GM10248 (cell line): ENCODE results near the gene DHRS7.

Source experiments
- CTCF ChIA-PET: fragments of 300-600 bp; sonication (Branson Sonifier 250); formaldehyde crosslinking; extraction: SDS; loops from one replicate; lab custom pipeline; 2021; ENCODE audit warnings: antibody characterized with exemption; lab: Yijun Ruan, JAX
- POLR2A ChIA-PET: fragments of 350-650 bp; sonication (Branson Sonifier 250); formaldehyde crosslinking; extraction: SDS; loops from one replicate; lab custom pipeline; 2020; ENCODE audit warnings: antibody characterized with exemption; lab: Yijun Ruan, JAX
- DNase-seq: peaks from one replicate; pipeline ENCODE4 v3.0.0; 2012; ENCODE audit errors: extremely low spot score
- CTCF ChIP-seq: IDR thresholded peaks from 2 replicates; pipeline ENCODE4 v1.5.1; 2012; ENCODE audit warnings: mild to moderate bottlenecking, low read depth; ENCODE audit errors: extremely low read depth, missing control alignments, control extremely low read depth

The DHRS7 gene

GRCh38 chr14:60178820-60179219, 13.6 kb upstream of the DHRS7 start:
- ChIA-PET POLR2A (no interaction called here), CTCF (interaction anchor here (1.8 kb wide), 1 partner anchor 14 kb away, joined by 4 read pairs; the partner anchor contains the start of gene DHRS7)
- no peak for TF ChIP-seq CTCF
- DNase-seq = no peak

- ChIA-PET CTCF (interaction anchor here (1.8 kb wide), 1 partner anchor 13 kb away, joined by 4 read pairs; the partner anchor contains the start of gene DHRS7), POLR2A (no interaction called here)
- no peak for DNase-seq
- TF ChIP-seq CTCF = no peak
Observed at GRCh38 chr14:60178164-60178563, 13.0 kb upstream of the DHRS7 start.

GRCh38 chr14:60175255-60175902, 10.2 kb upstream of the DHRS7 start:
- no peak for TF ChIP-seq CTCF
- ChIA-PET POLR2A (no interaction called here), CTCF (interaction anchor here (1.3 to 1.8 kb wide), 3 partner anchors 9 to 211 kb away, joined by 4 to 7 read pairs (median 7); partner anchors contain the start of gene DHRS7)
- DNase-seq = no peak

GRCh38 chr14:60174352-60175254, 9.4 kb upstream of the DHRS7 start:
- CTCF ChIA-PET = interaction anchor here (0.7 to 1.8 kb wide), 6 partner anchors 9 to 210 kb away, joined by 3 to 8 read pairs (median 6); partner anchors contain the start of gene DHRS7
- DNase-seq = no peak
- no peak for TF ChIP-seq CTCF
- POLR2A ChIA-PET = no interaction called here

GRCh38 chr14:60171690-60172089, 6.5 kb upstream of the DHRS7 start:
- CTCF ChIA-PET = interaction anchor here (0.9 to 2.0 kb wide), 5 partner anchors 10 to 71 kb away, joined by 3 to 7 read pairs (median 4); no protein-coding TSS in a partner anchor
- no peak for TF ChIP-seq CTCF
- POLR2A ChIA-PET = no interaction called here
- no peak for DNase-seq

- CTCF ChIA-PET = interaction anchor here (0.9 to 2.0 kb wide), 6 partner anchors 10 to 71 kb away, joined by 3 to 7 read pairs (median 4); no protein-coding TSS in a partner anchor
- no peak for DNase-seq
- TF ChIP-seq CTCF = no peak
- POLR2A ChIA-PET = no interaction called here
Observed at GRCh38 chr14:60170948-60171347, 5.8 kb upstream of the DHRS7 start.
